Thyroid gland (tissue), 4 donors: Measurements from ENCODE around the gene HP1BP3. TPM values are rescaled to one million over a fixed set of nuclear protein-coding genes. Genes with fewer than 3 reads are reported as not detected.
A peak's percentile ranks its signal among the peaks of the same experiment; 100 is the strongest.

ENCODE experiments used
- DNase-seq, 2 donors: peaks; one replicate each; pipeline ENCODE4 v3.0.0-alpha.2; 2019
- H3K27ac ChIP-seq, 3 donors: fragments of 200-600 bp; sonication (generic); 1 replicate in 2 of 3; 2 replicates in 1 of 3; pipeline ENCODE4 v1.5.1; 2016 to 2019; ENCODE audit warnings: mild to moderate bottlenecking in 1 of 3, moderate library complexity in 1 of 3
- H3K27me3 ChIP-seq: fragments of 200-600 bp; sonication (generic); one replicate; pipeline ENCODE4 v1.5.1; 2019
- H3K36me3 ChIP-seq, 2 donors: fragments of 200-600 bp; sonication (generic); one replicate each; pipeline ENCODE4 v1.5.1; 2016 to 2019
- H3K4me1 ChIP-seq, 2 donors: fragments of 200-600 bp; sonication (generic); one replicate each; pipeline ENCODE4 v1.5.1; 2017 to 2019
- H3K4me3 ChIP-seq, 3 donors: fragments of 200-600 bp; sonication (generic); replicated peaks in 1 of 3; 1 replicate in 2 of 3; 2 replicates in 1 of 3; pipeline ENCODE4 v1.5.1; 2016; ENCODE audit warnings: mild to moderate bottlenecking in 1 of 3
- H3K9me3 ChIP-seq: fragments of 200-600 bp; sonication (generic); one replicate; pipeline ENCODE4 v1.5.1; 2017
- CTCF ChIP-seq, 6 experiments: fragments of 200-600 bp in 3 of 6; fragments of 450-650 bp in 3 of 6; sonication (generic) in 3 of 6; IDR thresholded peaks; one replicate each; pipeline ENCODE4 v1.5.1; 2016 to 2019; ENCODE audit warnings: antibody characterized with exemption in 6 of 6, mild to moderate bottlenecking in 2 of 6, inconsistent platforms in 1 of 6, moderate library complexity in 1 of 6
- POLR2A ChIP-seq, 2 donors: fragments of 450-650 bp; IDR thresholded peaks; one replicate each; pipeline ENCODE4 v1.6.1; 2017; ENCODE audit warnings: antibody characterized with exemption in 2 of 2, mild to moderate bottlenecking in 2 of 2, moderate library complexity in 1 of 2
- WGBS, 2 donors: methylation state at CpG; one replicate each; pipeline ENCODE4 v1.1.5; 2017; 5-methylcytosine and 5-hydroxymethylcytosine counted together
- intact Hi-C: fragments of 100-400 bp; cut with DNase I; formaldehyde crosslinking; loops from one replicate; pipeline ENCODE4 v1.15.1; 2023
- total RNA-seq, 4 donors: library from RNA; depleted of rRNA; stranded (reverse); fragments of >200 nt; gene quantifications; one replicate each; pipeline ENCODE4 v1.2.3, GENCODE V29; 2016

The HP1BP3 gene
- total RNA-seq, 4 donors from 2014 or later, result 248 to 312 (median 280) TPM

DNA sequence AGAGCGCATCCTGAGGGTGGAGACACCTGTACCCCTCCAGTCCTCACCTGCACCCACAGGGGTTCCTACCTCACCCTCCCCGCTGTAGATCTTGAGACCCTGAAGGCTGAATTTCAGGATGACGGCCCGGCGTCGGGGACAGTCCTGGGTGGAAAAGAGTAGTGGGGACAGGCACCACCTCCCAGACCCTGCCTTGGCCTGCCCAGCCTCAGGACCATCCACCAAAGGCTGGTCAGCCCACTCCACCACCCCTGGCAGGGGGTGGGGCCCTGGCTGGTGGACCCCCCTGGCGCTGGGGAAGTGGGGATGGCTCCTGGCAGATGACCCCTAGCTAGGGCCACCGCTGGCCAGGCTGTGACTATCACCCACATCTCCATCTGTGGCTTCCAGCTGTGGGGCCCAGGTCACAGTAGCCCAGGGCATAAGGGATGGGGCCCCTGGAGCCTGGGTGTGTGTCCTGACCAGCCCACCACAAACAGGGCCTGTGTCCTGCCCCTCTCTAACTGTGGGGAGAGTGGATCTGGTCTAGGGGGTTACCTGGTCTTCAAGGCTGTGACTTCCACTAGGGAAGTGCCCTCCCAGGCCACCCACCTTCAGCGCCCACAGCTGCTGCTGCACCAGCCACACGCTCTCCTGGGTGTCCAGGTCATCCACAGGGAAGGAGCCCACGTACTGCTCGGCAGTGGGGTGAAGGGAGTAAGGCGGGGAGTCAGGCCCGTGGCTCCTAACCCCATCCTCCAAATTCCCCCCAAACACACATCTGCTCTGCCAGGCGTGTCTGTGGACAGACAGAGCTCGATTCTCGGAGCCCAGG, 60.0 kb downstream of the HP1BP3 start:
- no peak overlapping the region for H3K4me3 ChIP-seq
- 89 to 94% methylated on average over 10 to 14 of the region's 17 CpGs for WGBS, 2 donors
- H3K36me3 ChIP-seq, result no peaks in the 10 kb centered on the region
- DNase-seq, result no peak
- no peak overlapping the region for H3K27ac ChIP-seq
- intact Hi-C loops, result no loop called here
- no peaks in the 10 kb centered on the region for H3K27me3 ChIP-seq
- TF ChIP-seq POLR2A (IDR thresholded peaks at IDR 0.05) (no peak), CTCF (IDR thresholded peaks at IDR 0.05) (no peak)
- H3K9me3 ChIP-seq, result no peaks in the 10 kb centered on the region
- peaks cover 4 to 6% of the 10 kb centered on the region in 2 donors for H3K4me1 ChIP-seq

DNA sequence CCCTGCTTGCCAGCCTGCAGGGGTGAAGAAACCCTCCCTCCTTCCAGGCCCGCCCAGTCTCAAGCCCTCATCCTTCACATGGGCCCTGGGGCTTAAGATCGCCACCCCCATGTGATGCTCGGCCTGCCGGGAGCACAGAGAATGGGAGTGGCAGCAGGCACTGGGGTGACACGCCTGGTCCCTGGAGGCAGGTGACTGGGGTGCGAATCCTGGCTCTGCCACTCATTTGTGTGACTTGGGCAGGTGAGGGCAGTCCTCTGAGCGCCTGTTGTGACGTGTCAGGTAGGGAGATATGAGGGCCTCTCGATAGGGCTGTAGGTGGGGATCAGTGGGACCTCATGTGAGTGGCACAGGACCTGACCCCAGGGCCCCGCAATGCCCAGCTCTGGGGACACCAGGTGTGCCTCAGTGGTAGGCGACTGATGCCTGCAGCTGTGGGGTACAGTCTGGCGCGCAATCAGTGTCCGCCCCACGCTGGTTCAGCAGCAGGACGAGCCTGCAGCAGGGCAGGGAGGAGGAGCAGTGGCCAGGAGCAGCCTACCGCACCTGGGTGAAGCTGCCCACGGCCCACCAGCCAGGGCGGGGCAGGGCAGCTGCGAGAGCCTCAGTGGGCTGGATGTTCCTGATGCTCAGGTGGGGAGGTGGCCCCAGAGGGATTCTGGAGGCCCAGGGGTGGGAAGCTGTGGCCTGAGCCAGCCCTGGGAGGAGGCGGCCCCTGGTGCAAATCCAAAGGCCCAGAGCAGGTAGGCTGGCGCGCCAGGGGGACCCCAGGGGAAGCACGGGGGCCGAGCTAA, 60.8 kb downstream of the HP1BP3 start:
- DNase-seq, result no peak

GRCh38 chr1:20725189-20726117, 61.7 kb downstream of the HP1BP3 start:
- no peak overlapping the region for H3K27ac ChIP-seq
- 67 to 71% methylated on average over 16 to 26 of the region's 29 CpGs for WGBS, 2 donors
- intact Hi-C loops, result no loop called here
- DNase-seq, result peak; percentile 48
- no peaks in the 10 kb centered on the region for H3K9me3 ChIP-seq
- TF ChIP-seq POLR2A (IDR thresholded peaks at IDR 0.05), result no peak
- no peaks in the 10 kb centered on the region for H3K36me3 ChIP-seq
- H3K27me3 ChIP-seq, result no peaks in the 10 kb centered on the region
- H3K4me1 ChIP-seq, result no peaks in the 10 kb centered on the region
- H3K4me3 ChIP-seq, result no peak overlapping the region

More for the DNA sequence above, 60.8 kb downstream of the HP1BP3 start:
- H3K27me3 ChIP-seq, result no peaks in the 10 kb centered on the region
- WGBS, 2 donors, result 88 to 92% methylated on average over 15 to 17 of the region's 25 CpGs
- intact Hi-C loops, result no loop called here
- no peaks in the 10 kb centered on the region for H3K9me3 ChIP-seq
- H3K4me3 ChIP-seq, result no peak overlapping the region
- H3K27ac ChIP-seq, result no peak overlapping the region
- H3K4me1 ChIP-seq, result peaks cover under 1 to 1% of the 10 kb centered on the region in 2 donors
- no peaks in the 10 kb centered on the region for H3K36me3 ChIP-seq
- TF ChIP-seq CTCF (IDR thresholded peaks at IDR 0.05) (no peak), POLR2A (IDR thresholded peaks at IDR 0.05) (no peak)

- peak in 1 of 2 donors; percentile 1 for DNase-seq
- Histone ChIP-seq H3K4me3 (no peak overlapping the region), H3K36me3 (no peaks in the 10 kb centered on the region), H3K27ac (no peak overlapping the region), H3K9me3 (no peaks in the 10 kb centered on the region), H3K27me3 (no peaks in the 10 kb centered on the region), H3K4me1 (no peaks in the 10 kb centered on the region)
- WGBS, 2 donors, result 95 to 98% methylated on average over 5 to 17 of the region's 17 CpGs
- TF ChIP-seq CTCF (IDR thresholded peaks at IDR 0.05) (no peak), POLR2A (IDR thresholded peaks at IDR 0.05) (no peak)
- intact Hi-C loops, result no loop called here
These were observed 62.5 kb downstream of the HP1BP3 start for GRCh38 chr1:20724364-20725188.
